ENCODE data around the gene ISG15. TPM values are rescaled to one million over a fixed set of nuclear protein-coding genes. Genes with fewer than 3 reads are reported as not detected.
A peak's percentile ranks its signal among the peaks of the same experiment; 100 is the strongest.

Gene ISG15
- total and polyA plus RNA-seq, 2 of the 13 experiments (the other 11 are each of a cell fraction or from before 2014, with no cell fraction given) = 42.1 to 54.9 TPM

GRCh38 chr1:1019122-1019999, 6.1 kb downstream of the ISG15 start (continued):
- TF ChIP-seq SP1 (IDR thresholded peaks at IDR 0.05) (no peak), SP1 (CRISPR knock-in tag; IDR thresholded peaks at IDR 0.05) (peak; percentile 72; the same call in 1 of the 2 replicates), KAT8 (CRISPR knock-in tag; IDR thresholded peaks at IDR 0.05) (no peak), CBX2 (IDR thresholded peaks at IDR 0.05; ENCODE audit: low read depth, low read length) (no peak), CBX2 (CRISPR knock-in tag; IDR thresholded peaks at IDR 0.05; ENCODE audit: low read depth) (no peak), ZNF563 (CRISPR knock-in tag; IDR thresholded peaks at IDR 0.05) (0 out of 2 replicates have a peak, but pooled peaks have one; percentile 7), ARID3A (IDR thresholded peaks at IDR 0.05; ENCODE audit: low read depth, low read length) (no peak), MYC (CRISPR knock-in tag; IDR thresholded peaks at IDR 0.05; ENCODE audit: borderline replicate concordance) (peak; percentile 37; the same call in 1 of the 2 replicates), ZNF780A (CRISPR knock-in tag; IDR thresholded peaks at IDR 0.05) (no peak), ARID2 (CRISPR knock-in tag; IDR thresholded peaks at IDR 0.05; ENCODE audit: borderline replicate concordance) (no peak), MAZ (IDR thresholded peaks at IDR 0.05; ENCODE audit: borderline replicate concordance, low read depth, low read length) (peak; percentile 91), MAZ (CRISPR knock-in tag; IDR thresholded peaks at IDR 0.05; ENCODE audit: low read depth) (peak; percentile 7; the same call in 1 of the 2 replicates), DR1 (CRISPR knock-in tag; IDR thresholded peaks at IDR 0.05) (no peak), MXI1 (IDR thresholded peaks at IDR 0.05; ENCODE audit: borderline replicate concordance, low read depth, low read length) (no peak), ZNF710 (CRISPR knock-in tag; IDR thresholded peaks at IDR 0.05; ENCODE audit: borderline replicate concordance) (no peak), NCOA1 (CRISPR knock-in tag; IDR thresholded peaks at IDR 0.05) (no peak), PATZ1 (CRISPR knock-in tag; IDR thresholded peaks at IDR 0.05) (peak; percentile 92), SALL1 (CRISPR knock-in tag; IDR thresholded peaks at IDR 0.05) (no peak), DBP (CRISPR knock-in tag; IDR thresholded peaks at IDR 0.05; ENCODE audit: not compliant biosample characterization) (no peak)

Measured in HepG2 (cell line).